Fibroblast of gingiva (primary cell): ENCODE data around the gene LGALS3.

Experiments used
- DNase-seq: peaks from one replicate; pipeline ENCODE4 v3.0.0-alpha.2; 2011; ENCODE audit warnings: low read depth

LGALS3 gene

DNA sequence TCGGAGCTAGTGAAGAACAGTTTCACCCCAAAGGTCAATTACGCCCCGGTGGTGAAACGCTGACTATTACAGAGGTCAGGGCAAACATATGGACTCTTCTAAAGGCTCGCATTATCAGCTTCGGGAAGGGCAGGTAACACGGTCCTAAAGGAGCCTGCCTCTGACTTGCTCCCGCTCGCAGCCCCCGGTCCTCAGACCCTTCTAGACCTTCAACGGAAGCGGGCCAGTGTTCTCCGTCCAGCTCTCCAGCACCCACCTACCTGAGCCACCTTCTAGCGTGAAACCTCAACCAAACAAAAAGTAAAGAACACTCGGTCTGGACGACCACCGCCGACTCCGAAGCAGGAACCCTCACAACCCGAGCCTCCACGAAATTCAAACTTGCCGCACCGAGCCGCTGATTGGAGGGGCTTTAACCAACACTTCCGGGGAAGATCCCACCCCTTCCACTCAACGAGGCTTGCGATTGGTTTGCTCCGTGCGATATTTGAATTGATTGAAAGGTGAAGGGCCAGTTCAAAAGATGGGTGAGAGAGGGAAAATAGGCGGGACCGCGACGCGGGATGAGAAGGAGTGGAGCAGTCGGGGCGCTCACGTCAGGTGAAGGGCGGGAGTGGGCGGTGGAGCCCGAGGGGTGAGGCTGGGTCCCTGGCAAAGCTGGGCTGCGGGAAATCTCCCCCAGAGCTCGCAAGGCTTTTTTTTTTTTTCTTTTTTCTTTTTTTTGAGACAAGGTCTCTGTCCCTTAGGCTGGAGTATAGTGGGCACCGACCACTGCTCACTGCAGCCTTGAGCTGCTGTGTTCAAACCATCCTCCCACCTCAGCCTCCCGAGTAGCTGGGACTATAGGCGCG, 62.4 kb downstream of the LGALS3 start, which contains the start of gene DLGAP5:
Gene DLGAP5, minus strand, starts transcription at position 383 of the 851 bp plus-strand sequence. CDS start 2,406 bp downstream, outside the sequence.
- peak; percentile 92 for DNase-seq

DNA sequence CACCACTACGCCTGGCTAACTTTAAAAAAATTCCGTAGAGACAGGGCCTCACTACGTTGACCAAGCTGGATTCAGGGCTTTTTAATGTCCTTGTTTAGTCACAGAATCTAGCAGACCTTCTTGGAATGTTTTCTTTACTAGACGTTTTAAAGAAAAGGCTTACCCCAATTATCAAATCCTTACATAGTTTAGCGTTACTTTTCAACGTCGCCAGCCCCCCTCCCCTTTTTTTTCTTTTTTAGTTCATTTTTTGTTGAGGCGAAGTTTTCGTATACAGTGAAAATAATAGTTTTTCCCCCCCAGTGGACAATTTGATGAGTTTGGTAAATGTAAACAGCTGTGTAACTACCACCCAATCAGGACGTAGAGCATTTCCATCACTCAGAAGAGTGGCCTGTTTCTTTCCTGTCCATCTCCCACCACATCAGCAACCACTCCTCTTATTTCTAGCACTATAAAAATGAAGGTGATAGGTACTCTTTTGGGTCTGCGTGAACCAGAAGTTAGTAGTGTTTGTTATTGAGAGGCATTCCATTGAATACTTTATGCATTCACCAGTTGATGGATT, 63.1 kb downstream of the LGALS3 start:
- no peak for DNase-seq

DNA sequence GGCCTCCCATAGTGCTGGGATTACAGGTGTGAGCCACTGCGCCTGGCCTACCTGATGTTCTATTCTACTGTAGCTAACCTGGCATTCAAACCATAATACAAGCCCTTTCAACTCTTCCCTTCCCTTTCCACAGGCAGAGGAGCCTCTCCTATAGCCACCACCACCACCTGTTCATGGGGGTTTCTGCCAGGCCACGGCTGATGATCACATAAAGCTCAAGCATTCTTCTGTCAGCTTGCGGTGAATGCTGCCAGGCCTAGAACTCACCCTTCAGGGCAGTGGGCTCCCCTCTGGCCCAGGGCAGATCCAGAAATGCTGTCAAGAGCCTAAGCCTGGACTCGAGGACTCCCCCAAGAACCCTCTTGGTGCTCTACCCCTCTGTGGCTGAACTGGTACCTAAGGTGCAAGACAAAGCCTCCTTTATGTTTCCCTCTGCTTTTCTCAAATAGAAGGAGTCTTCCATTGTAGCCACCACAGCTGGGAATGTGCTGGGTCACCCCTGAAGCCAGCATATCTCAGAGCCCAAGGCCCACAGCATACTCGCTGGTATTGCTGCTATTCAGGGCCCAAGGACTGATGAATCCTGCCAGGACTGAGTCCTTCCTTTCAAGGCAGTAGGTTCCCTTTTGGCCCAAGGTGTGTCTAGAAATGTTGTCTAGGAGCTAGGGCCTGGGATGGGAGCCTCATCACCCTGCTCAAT, 65.8 kb downstream of the LGALS3 start:
- no peak for DNase-seq
